Smooth muscle cell (in vitro differentiated cells): ENCODE results near the gene SEPHS1. TPM values are rescaled to one million over a fixed set of nuclear protein-coding genes. Genes with fewer than 3 reads are reported as not detected.

Experiments
- DNase-seq: peaks from one replicate; lab custom pipeline; 2025; ENCODE audit not compliant: unreplicated experiment; lab: John Stamatoyannopoulos, UW
- H2AFZ ChIP-seq: fragments of 200-600 bp; sonication (generic); 2 replicates; pipeline ENCODE4 v1.6.0; 2016; ENCODE audit warnings: antibody characterized with exemption, low read depth, mild to moderate bottlenecking
- H3F3A ChIP-seq: fragments of 200-600 bp; sonication (generic); 2 replicates; pipeline ENCODE4 v1.6.0; 2017; ENCODE audit warnings: antibody characterized with exemption, low read depth
- H3K27ac ChIP-seq: fragments of 200-600 bp; sonication (generic); 2 replicates; pipeline ENCODE4 v1.5.1; 2016; ENCODE audit warnings: low read depth, mild to moderate bottlenecking
- H3K27me3 ChIP-seq: fragments of 200-600 bp; sonication (generic); 2 replicates; pipeline ENCODE4 v1.6.1; 2016; ENCODE audit warnings: low read depth, mild to moderate bottlenecking
- H3K36me3 ChIP-seq: fragments of 200-600 bp; sonication (generic); 2 replicates; pipeline ENCODE4 v1.5.1; 2016; ENCODE audit warnings: low read depth
- H3K4me1 ChIP-seq: fragments of 200-600 bp; sonication (generic); 2 replicates; pipeline ENCODE4 v1.5.1; 2016; ENCODE audit warnings: low read depth
- H3K4me2 ChIP-seq: fragments of 200-600 bp; sonication (generic); 2 replicates; pipeline ENCODE4 v1.6.0; 2016; ENCODE audit warnings: mild to moderate bottlenecking
- H3K4me3 ChIP-seq: fragments of 200-600 bp; sonication (generic); 2 replicates; pipeline ENCODE4 v1.5.1; 2016; ENCODE audit warnings: mild to moderate bottlenecking
- H3K79me2 ChIP-seq: fragments of 200-600 bp; sonication (generic); 2 replicates; pipeline ENCODE4 v1.6.0; 2016; ENCODE audit warnings: low read depth, mild to moderate bottlenecking
- H3K9ac ChIP-seq: fragments of 200-600 bp; sonication (generic); 2 replicates; pipeline ENCODE4 v1.6.0; 2016; ENCODE audit warnings: low read depth
- H3K9me3 ChIP-seq: fragments of 200-600 bp; sonication (generic); replicated peaks from 2 replicates; pipeline ENCODE4 v1.5.1; 2016; ENCODE audit warnings: low read depth
- H4K20me1 ChIP-seq: fragments of 200-600 bp; sonication (generic); 2 replicates; pipeline ENCODE4 v1.6.0; 2016; ENCODE audit warnings: low read depth
- WGBS: methylation state at CpG from one replicate; pipeline ENCODE4 v1.1.7; 2016; ENCODE audit warnings: low lambda C conversion rate; 5-methylcytosine and 5-hydroxymethylcytosine counted together
- polyA plus RNA-seq: library from polyadenylated mRNA; unstranded; fragments of >200 nt; fragmentation: Nextera tagmentation; extraction: Ambion mirVana; gene quantifications from 2 replicates; pipeline ENCODE4 v1.2.1, GENCODE V29; 2016
- total RNA-seq: library from RNA; depleted of rRNA; stranded (reverse); fragments of >200 nt; gene quantifications from 2 replicates; pipeline ENCODE4 v1.2.3, GENCODE V29; 2014
- TF ChIP-seq, protein P1 (sequence below): fragments of 200-600 bp; sonication (generic); IDR thresholded peaks from 2 replicates; pipeline ENCODE4 v1.5.1; 2017; ENCODE audit warnings: borderline replicate concordance, mild to moderate bottlenecking, antibody characterized with exemption; ENCODE audit not compliant: insufficient read depth, poor library complexity, severe bottlenecking

SEPHS1 gene
- total and polyA plus RNA-seq, 2 experiments from 2014 or later: 29.5 to 48.3 TPM

DNA sequence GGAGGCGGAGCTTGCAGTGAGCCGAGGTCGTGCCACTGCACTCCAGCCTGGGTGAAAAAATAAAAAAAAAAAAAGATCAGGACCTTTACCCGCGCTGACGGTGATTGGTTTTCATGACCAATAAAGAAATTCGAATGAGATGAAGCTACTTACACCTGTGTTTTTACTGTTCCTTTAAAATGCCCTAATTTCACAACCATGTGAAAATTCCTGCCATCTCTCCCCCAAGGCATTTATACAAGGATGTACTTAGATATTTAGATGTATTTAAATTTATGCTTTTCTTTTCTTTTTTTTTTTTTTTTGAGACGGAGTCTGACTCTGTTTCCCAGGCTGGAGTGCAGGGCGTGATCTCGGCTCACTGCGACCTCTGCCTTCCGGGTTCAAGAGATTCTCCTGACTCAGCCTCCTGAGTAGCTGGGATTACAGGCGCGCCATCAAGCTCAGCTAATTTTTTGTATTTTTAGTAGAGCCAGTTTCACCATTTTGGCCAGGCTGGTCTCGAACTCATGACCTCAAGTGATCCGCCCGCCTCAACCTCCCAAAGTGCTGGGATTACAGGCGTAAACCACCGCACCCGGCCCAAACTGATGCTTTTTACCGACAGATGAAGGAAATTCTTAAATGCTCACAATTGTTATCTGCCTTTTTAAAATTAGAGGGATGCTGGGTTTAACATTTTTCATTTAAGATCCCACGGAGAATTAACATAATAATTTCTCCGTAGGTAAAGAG, 45.1 kb downstream of the SEPHS1 start:
- H3F3A ChIP-seq: no peaks in the 10 kb centered on the region
- H3K36me3 ChIP-seq: no peaks in the 10 kb centered on the region
- H3K79me2 ChIP-seq: no peaks in the 10 kb centered on the region
- H3K9me3 ChIP-seq: no peaks in the 10 kb centered on the region
- peak overlapping the region; percentile 91 for H3K4me2 ChIP-seq
- DNase-seq: no peak
- H3K27me3 ChIP-seq: no peaks in the 10 kb centered on the region
- H3K27ac ChIP-seq: no peak overlapping the region
- H3K4me3 ChIP-seq: peak overlapping the region; percentile 77
- H3K9ac ChIP-seq: no peak overlapping the region
- H4K20me1 ChIP-seq: no peaks in the 10 kb centered on the region
- peak overlapping the region; percentile 97 for H2AFZ ChIP-seq
- WGBS: 85% methylated on average over 23 of the region's 23 CpGs
- peaks cover 9% of the 10 kb centered on the region for H3K4me1 ChIP-seq
- TF ChIP-seq, protein P1, sequence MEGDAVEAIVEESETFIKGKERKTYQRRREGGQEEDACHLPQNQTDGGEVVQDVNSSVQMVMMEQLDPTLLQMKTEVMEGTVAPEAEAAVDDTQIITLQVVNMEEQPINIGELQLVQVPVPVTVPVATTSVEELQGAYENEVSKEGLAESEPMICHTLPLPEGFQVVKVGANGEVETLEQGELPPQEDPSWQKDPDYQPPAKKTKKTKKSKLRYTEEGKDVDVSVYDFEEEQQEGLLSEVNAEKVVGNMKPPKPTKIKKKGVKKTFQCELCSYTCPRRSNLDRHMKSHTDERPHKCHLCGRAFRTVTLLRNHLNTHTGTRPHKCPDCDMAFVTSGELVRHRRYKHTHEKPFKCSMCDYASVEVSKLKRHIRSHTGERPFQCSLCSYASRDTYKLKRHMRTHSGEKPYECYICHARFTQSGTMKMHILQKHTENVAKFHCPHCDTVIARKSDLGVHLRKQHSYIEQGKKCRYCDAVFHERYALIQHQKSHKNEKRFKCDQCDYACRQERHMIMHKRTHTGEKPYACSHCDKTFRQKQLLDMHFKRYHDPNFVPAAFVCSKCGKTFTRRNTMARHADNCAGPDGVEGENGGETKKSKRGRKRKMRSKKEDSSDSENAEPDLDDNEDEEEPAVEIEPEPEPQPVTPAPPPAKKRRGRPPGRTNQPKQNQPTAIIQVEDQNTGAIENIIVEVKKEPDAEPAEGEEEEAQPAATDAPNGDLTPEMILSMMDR: no peak

DNA sequence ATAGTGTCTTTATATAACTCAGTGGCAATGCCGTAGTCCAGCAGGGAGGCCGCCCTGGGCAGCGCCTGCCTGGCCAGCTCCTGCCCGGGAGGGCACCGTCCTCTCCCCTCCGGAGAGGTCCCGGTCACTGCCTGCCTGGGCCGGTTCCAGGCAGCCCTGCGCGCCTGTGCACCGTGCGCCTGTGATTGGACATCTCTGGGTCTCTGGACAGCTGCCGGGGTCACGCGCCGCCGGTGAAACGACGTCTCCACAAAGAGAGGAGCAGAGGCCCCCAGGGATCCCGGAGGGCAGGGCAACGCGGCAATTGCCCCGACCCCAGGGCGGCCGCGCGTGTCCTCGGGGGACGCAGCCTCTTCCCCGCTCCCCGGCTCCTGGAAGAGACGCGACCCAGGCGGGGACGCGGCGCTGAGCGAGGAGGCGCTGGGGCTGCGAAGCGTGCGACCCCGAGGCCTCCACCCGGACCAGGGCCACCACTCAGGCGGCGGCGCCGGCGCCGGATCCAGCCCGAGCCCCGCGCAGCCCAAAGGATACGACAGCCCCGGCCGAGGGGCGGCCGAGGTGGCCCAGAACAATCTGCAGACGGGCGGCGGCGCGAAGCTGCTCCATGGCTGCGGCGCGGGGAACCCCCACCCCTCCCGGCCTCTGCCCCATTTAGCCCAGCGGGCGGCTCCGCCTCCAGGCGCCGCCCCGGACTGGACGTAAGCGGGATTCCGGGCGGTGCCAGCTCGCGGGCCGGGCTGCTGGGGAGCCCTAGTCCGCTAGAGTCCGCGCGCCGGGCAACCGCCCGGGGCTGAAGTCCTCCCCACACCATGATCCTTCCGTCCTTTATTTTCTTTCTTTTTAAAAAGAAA, 48.4 kb downstream of the SEPHS1 start, which contains the start of gene PHYH:
Gene PHYH, minus strand, starts transcription at position 628 of the 851 bp plus-strand sequence. Its CDS starts 22 bp downstream, at position 606.
- WGBS: under 1% methylated on average over 75 of the region's 88 CpGs
- H3K9me3 ChIP-seq: no peaks in the 10 kb centered on the region
- no peaks in the 10 kb centered on the region for H3F3A ChIP-seq
- H3K27ac ChIP-seq: peak within 1 kb of the TSS; percentile 73
- TF ChIP-seq, protein P1: no peak
- H3K9ac ChIP-seq: peak within 1 kb of the TSS; percentile 88
- H3K4me3 ChIP-seq: peak within 1 kb of the TSS; percentile 82
- no peaks in the 10 kb centered on the region for H3K79me2 ChIP-seq
- peak; percentile 71 for DNase-seq
- no peaks in the 10 kb centered on the region for H3K36me3 ChIP-seq
- no peaks in the 10 kb centered on the region for H4K20me1 ChIP-seq
- H2AFZ ChIP-seq: peak within 1 kb of the TSS; percentile 95
- H3K4me1 ChIP-seq: peaks cover 9% of the 10 kb centered on the region
- H3K4me2 ChIP-seq: peak within 1 kb of the TSS; percentile 97
- H3K27me3 ChIP-seq: no peaks in the 10 kb centered on the region

DNA sequence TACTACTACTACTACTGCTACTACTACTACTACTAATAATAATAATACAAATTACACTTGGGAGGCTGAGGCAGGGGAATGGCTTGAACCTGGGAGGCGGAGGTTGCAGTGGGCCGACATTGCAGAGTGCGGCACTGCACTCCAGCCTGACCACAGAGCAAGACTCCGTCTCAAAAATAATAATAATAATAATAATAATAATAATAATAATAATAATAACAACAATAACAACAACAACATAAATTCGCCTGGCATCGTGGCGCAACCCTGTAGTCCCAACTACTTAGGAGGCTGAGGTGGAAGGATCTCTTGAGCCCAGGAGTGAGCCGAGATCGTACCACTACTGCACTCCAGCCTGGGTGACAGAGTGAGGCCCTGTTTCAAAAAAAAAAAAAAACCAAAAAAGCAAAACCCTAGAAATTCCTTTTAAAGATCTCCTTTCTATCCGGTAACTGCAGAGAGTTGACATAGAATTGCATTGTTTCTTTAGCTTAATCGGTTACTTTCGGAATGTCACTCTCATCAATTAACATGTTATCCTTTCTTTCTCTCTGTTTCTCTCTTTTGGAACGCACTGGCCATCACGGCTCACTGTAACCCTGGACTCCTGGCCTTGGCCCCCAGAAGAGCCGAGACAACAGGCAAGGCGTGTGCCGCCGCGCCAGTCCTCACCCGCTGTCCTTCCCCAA, 49.2 kb downstream of the SEPHS1 start:
- Histone ChIP-seq H3K79me2 (no peaks in the 10 kb centered on the region), H3K4me2 (peak overlapping the region; percentile 97), H2AFZ (peak overlapping the region; percentile 95), H3K36me3 (no peaks in the 10 kb centered on the region), H3K9ac (peak overlapping the region; percentile 88), H3K27me3 (no peaks in the 10 kb centered on the region), H3K9me3 (no peaks in the 10 kb centered on the region), H3F3A (no peaks in the 10 kb centered on the region), H4K20me1 (no peaks in the 10 kb centered on the region), H3K4me1 (peaks cover 9% of the 10 kb centered on the region), H3K4me3 (peak overlapping the region; percentile 82), H3K27ac (peak overlapping the region; percentile 73)
- TF ChIP-seq, protein P1: no peak
- no peak for DNase-seq
- 63% methylated on average over 20 of the region's 20 CpGs for WGBS
